NCI-H2107 (cell line): ENCODE data around the gene RFPL2.
"Not testable (repeated sequence)": the region's sequence is repeated elsewhere in the genome, so short reads cannot be mapped to it uniquely, and the experiment has no call there.

Experiments
- DNase-seq: peaks from one replicate; lab custom pipeline; 2025; lab: John Stamatoyannopoulos, UW

Gene RFPL2

GRCh38 chr22:32205974-32206773 lies 1.3 kb upstream of the RFPL2 start:
- DNase-seq = no peak

- DNase-seq = no peak
These were observed 625 bp downstream of the RFPL2 start for GRCh38 chr22:32204040-32204855.

GRCh38 chr22:32203181-32204039 lies 1.5 kb downstream of the RFPL2 start:
- DNase-seq = no peak

- DNase-seq = no peak
These were observed 2.2 kb downstream of the RFPL2 start for GRCh38 chr22:32202539-32203180.

- no peak for DNase-seq
These were observed 2.7 kb downstream of the RFPL2 start for GRCh38 chr22:32202161-32202538.

- DNase-seq = no peak
These were observed 4.1 kb downstream of the RFPL2 start for GRCh38 chr22:32200752-32201151.

GRCh38 chr22:32199961-32200360 lies 4.9 kb downstream of the RFPL2 start:
- DNase-seq = no peak

- DNase-seq = no peak
These were observed 5.5 kb downstream of the RFPL2 start for GRCh38 chr22:32199341-32199740.

GRCh38 chr22:32197553-32198226 lies 7.2 kb downstream of the RFPL2 start:
- not testable (repeated sequence) for DNase-seq

GRCh38 chr22:32195900-32196299 lies 9.0 kb downstream of the RFPL2 start:
- not testable (repeated sequence) for DNase-seq

GRCh38 chr22:32193346-32193745 lies 11.5 kb downstream of the RFPL2 start:
- not testable (repeated sequence) for DNase-seq

- DNase-seq = not testable (repeated sequence)
These were observed 13.9 kb downstream of the RFPL2 start for GRCh38 chr22:32191021-32191420.

GRCh38 chr22:32185821-32186220 lies 19.1 kb downstream of the RFPL2 start:
- DNase-seq = no peak

- DNase-seq = no peak
These were observed 21.2 kb downstream of the RFPL2 start for GRCh38 chr22:32183625-32184024.

GRCh38 chr22:32181043-32181442 lies 23.8 kb downstream of the RFPL2 start:
- DNase-seq = no peak

GRCh38 chr22:32177221-32177765 lies 27.6 kb downstream of the RFPL2 start:
- DNase-seq = no peak

- no peak for DNase-seq
These were observed 28.9 kb downstream of the RFPL2 start for GRCh38 chr22:32175683-32176644.

GRCh38 chr22:32175115-32175514 lies 29.8 kb downstream of the RFPL2 start:
- no peak for DNase-seq

- no peak for DNase-seq
These were observed 39.2 kb downstream of the RFPL2 start for GRCh38 chr22:32165681-32166080.
